Stimulated activated CD4-positive, alpha-beta T cell treated with anti-CD3 and anti-CD28 coated beads, Interleukin-1b, Interleukin-23, amount 100 ng/mL, for 4 hours (primary cell): Measurements from ENCODE around the gene DGKQ.
A peak's percentile ranks its signal among the peaks of the same experiment; 100 is the strongest.

Experiments used
- DNase-seq, 2 donors: peaks; one replicate each; pipeline ENCODE4 v3.0.0-alpha.2; 2020; ENCODE audit warnings: low read depth in 2 of 2

The DGKQ gene, protein sequence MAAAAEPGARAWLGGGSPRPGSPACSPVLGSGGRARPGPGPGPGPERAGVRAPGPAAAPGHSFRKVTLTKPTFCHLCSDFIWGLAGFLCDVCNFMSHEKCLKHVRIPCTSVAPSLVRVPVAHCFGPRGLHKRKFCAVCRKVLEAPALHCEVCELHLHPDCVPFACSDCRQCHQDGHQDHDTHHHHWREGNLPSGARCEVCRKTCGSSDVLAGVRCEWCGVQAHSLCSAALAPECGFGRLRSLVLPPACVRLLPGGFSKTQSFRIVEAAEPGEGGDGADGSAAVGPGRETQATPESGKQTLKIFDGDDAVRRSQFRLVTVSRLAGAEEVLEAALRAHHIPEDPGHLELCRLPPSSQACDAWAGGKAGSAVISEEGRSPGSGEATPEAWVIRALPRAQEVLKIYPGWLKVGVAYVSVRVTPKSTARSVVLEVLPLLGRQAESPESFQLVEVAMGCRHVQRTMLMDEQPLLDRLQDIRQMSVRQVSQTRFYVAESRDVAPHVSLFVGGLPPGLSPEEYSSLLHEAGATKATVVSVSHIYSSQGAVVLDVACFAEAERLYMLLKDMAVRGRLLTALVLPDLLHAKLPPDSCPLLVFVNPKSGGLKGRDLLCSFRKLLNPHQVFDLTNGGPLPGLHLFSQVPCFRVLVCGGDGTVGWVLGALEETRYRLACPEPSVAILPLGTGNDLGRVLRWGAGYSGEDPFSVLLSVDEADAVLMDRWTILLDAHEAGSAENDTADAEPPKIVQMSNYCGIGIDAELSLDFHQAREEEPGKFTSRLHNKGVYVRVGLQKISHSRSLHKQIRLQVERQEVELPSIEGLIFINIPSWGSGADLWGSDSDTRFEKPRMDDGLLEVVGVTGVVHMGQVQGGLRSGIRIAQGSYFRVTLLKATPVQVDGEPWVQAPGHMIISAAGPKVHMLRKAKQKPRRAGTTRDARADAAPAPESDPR

DNA sequence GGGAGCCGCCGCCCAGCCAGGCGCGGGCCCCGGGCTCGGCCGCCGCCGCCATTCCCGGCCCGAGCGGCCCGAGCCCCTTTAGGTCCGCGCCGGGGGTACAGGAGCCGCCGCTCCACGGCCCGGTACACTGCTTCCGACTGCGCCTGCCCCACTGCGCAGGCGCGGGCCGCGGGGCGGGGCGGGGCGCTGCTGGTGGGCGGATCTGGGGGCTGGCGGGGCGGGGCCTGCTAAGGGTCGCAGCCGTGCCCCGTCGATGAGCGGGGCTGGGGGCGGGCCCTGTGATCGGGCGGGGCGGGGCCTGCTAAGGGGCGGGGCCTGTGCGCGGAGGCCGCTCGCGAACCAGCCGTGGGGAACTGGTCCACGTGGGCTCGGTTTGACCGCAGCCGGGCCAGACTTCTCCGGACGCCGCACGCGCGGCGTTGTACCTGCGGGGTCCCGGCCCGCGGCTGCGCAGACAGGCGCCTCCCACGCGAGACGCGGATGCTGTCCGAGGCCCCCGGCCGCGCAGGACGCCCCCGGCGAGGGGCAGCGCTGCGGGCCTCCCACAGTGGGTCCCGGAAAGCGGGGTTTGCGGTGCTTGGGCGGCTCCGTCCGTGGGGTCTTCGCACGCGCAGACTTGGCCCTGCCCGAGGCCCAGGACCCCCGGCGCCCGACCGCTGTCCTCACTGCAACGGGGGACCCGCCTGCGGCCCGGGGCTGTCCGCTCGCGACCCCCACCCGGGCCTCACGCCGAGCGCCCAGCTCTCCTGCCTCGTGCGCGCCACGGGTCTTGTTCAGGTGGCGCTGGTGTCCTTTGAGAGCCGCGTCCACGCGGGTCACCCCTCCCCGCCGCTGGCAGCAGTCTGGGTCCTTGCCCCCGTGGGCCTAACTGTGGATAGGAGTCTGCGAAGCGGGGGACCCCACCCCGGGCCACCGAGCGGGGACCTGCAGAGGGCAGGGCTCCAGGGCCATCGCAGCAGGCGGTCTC, at the start of gene DGKQ:
DGKQ (minus strand) TSS at position 139 of the 967 bp plus-strand sequence; CDS start at position 52, 87 bp downstream.
- DNase-seq, result peak; percentile 89

DNA sequence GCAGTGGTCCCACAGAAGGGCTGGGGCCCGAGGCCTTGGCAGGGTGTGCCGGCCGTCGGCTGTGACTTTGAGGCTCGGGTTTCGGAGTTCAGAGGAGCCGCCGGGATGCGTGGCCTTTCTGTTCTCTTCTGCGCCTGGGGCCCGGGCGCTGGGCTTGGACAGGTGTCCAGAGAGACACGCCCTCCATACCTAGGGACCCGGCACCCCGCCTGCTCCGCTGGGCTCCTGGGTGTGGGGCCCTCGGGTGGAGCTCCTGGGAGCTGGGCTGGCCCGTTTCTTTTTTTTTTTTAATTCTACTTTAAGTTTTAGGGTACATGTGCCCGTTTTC, 49.3 kb upstream of the DGKQ start:
- no peak for DNase-seq

DNA sequence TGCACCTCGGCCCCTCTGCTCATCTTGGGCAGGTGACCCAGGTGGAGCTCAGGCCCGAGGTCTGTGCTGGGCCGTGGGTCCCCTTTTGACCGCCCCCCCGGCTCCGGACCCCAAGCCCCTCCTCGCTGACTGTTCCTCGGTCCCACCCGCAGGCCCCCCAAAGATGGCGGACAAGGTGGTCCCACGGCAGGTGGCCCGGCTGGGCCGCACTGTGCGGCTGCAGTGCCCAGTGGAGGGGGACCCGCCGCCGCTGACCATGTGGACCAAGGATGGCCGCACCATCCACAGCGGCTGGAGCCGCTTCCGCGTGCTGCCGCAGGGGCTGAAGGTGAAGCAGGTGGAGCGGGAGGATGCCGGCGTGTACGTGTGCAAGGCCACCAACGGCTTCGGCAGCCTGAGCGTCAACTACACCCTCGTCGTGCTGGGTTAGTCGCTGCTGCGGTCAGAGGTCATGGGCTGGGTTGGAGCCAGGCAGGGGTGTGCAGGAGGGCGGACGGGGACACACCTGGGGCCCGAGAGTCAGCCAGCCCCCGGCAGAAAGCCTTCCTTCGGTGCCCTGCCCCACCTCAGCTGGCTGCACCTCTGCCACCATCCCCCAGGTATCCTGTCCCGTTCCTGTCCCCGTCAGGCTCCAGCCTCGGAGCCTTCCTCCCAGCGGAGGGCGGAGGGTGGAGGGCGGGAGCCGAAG, 48.8 kb upstream of the DGKQ start:
- DNase-seq, result no peak

DNA sequence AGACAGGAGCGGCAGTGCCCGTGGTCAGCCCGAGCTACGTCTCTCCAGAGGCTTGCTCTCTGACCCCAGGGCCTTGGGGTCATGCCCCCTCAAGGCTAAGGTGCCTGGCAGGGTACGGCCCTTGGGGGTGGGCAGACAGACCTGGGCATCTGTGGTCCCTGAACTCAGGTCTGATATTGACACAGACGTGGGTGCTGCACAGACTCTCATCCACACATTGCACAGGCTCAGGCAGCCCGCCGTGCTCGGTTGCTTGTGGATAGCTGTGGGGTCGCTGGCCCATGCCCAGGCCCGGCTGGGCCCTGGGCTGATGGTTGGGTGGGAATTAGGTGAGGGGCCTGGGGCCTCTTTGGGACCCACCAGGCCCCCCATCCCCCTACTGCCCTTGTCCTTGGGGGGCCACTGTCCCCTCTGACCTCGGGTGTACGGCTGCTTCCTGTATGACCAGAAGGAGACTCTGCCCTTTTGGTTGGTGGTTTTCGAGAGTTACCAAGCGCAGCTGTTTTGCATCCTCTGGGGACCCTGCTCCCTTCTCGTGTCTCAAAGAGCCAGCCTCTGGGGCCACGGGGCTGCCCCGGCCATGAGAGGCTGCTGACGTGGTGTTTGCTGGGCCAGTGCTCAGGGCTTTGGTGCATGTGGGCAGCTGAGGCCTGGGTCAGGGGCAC, 48.1 kb upstream of the DGKQ start:
- DNase-seq, result no peak

DNA sequence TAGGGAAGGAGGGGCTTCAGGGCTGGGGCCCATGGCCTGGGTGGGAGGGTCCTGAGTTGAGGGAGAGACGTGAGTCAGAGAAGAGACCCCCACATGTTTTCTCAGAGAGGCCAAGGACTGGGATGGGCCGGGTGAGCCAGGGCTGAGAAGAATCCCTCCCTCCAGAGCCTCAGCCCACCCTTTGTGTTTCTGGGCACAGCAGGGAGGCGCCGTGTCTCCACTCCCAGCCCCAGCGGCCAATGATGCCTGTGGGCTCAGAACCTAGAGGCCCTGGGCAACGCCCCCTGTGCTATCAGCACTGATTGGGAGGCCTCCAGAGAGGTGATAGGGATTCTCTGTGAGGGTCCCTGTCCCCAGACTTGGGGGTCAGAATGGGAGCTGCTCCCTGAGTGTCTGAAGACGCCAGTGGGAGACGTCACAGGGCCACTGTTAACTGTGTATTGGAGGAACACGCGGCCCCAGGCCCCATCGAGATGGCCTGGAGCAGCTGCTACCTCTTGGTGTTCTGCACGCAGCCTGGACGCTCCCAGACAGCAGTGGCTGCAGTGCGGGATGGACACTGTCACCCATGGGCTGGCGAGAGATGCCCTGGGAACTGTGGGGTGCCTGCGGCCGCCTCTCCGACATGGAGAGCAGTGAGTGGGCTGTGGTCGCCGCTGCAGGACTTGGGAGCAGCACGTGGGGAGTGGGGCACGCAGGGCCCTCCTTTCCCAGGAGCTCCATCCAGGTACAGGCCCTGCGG, 46.5 kb upstream of the DGKQ start:
- DNase-seq, result no peak

DNA sequence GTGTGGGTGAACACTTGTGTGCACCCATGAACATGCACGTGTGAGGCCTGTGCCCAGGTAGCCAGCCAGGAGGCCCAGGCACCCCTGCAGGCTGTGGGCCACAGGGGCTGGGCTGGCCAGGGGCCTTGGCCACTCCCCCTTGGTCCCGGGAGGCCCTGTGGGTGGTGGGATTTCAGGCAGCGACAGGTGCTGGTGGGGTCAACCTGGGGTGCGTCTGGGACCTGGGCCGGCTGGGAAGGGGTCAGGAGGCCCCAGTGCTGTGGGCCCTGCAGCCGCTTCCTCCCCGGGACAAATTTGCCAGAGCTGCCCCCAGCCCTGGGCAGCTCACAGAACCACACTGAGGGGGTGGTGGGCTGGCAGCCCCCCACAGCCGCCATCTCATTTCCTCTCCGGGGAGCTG, 46.0 kb upstream of the DGKQ start:
- DNase-seq, result no peak

DNA sequence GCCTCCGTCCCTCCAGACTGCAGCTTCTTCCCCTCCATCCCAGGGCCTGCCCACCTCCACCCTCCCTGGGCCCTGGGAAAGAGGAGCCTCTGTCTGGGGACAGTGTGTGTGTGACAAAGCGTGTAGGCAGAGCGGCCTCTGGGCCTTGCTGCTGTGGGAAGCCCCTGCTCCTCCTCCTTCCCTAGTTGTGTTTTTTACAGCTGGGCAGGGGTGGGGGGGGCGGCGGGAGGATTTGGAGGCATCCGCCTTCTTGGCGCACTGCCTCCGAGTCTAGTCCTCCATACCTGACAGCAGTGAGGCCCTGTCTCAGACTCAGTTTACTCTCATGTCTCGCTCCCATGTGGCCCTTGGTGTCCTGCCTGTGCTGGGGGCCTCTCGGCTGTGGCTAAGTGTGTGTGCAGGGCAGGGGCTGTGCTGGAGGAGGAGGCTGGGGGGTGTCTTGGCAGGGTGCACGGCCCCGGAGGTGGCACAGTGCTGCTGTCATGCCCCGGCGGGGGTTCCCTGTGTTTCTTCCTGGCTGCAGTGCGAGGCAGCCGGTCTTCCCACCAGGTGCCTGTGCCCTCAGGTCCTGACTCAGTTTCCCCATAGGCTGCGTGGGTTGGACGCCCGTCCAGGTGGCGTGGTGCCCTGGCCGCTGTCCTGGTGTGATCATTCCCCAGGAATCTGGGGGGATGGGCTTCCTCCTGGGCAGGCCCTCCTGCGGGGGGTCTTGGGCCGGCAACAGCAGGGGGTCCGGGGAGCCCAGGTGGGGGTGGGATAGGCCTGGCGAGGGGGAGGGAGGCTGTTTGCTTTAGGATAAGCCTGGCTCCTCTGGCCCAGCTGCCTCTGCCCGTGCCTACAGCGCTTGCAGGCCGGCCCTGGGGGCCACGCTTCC, 45.0 kb upstream of the DGKQ start:
- DNase-seq, result no peak

DNA sequence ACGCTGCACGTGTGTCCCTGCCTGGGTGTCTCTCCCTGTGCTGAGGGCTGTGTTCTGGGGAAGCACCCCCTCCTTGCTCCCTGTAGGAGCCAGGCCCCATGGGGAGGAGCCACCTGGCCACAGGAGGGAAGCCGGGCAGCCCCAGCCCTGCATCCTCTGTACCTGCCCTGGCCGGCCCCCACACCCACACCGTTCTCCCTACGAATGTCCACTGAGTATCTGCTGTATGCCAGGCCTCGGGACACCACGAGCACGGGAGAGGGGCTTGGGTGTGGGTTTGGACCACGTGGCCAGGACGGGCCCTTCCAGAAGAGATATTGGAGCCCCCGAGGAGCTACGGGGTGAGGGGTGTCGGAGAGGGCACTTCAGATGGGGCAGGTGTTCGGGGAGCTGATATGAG, 44.3 kb upstream of the DGKQ start:
- DNase-seq, result no peak

DNA sequence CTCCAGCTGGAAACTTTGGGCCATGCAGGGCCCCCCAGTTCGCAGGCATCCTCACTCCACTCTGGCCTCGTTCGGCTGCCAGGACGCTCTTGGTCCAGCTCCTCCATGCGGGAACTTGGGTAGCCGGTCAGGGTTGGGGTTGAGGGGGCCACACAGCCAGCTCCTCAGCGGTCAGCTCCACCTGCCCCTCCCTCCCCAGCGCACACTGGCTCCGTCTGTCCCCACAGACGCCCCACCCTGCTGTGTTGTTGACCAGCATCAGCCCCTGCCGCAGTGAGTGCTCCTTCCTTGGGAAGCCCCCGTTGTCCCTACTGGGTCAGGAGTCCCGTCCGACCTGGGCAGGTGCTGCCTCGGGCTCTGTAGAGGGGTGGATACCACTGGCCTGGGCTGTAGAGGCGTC, 43.8 kb upstream of the DGKQ start:
- DNase-seq, result no peak

DNA sequence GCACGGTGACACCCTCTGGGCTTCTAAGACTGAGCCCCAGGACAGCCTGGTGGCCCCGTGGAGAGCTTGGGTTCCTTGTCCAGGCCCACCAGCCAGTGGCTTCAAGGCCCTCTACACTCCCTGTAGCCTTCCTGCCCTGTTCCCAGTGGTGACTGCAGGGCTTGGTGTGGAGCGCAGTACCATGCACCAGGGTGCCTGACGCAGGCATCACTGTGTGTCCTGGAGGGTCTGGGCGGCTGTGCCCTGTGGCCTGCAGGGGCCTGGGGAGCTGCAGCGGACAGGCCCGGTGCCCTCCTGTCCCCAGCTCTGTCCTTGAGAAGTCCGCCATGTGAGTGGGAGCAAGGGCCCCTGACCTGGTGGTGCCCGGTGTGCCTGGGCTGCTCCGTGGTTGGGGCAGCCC, 42.4 kb upstream of the DGKQ start:
- no peak for DNase-seq

DNA sequence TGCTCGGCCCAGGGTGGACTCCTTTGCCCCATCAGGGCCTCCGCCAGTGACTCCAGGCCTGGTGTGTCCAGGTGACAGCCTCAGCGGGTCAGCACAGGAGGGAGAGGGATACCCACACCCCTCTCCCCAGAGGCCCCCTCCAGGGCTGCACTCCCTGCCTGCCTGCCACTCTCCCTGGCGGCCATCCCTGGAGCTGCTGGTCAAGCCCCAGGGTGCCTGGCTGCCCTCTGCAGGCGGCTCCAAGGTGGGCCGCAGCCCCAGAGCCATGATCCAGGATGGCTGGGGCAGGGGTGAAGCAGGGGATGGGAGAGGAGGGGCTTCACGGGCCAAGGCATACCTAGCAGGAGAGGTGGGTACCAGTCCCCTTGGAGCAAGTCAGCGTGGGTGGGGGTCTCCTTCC, 41.8 kb upstream of the DGKQ start:
- DNase-seq, result no peak

DNA sequence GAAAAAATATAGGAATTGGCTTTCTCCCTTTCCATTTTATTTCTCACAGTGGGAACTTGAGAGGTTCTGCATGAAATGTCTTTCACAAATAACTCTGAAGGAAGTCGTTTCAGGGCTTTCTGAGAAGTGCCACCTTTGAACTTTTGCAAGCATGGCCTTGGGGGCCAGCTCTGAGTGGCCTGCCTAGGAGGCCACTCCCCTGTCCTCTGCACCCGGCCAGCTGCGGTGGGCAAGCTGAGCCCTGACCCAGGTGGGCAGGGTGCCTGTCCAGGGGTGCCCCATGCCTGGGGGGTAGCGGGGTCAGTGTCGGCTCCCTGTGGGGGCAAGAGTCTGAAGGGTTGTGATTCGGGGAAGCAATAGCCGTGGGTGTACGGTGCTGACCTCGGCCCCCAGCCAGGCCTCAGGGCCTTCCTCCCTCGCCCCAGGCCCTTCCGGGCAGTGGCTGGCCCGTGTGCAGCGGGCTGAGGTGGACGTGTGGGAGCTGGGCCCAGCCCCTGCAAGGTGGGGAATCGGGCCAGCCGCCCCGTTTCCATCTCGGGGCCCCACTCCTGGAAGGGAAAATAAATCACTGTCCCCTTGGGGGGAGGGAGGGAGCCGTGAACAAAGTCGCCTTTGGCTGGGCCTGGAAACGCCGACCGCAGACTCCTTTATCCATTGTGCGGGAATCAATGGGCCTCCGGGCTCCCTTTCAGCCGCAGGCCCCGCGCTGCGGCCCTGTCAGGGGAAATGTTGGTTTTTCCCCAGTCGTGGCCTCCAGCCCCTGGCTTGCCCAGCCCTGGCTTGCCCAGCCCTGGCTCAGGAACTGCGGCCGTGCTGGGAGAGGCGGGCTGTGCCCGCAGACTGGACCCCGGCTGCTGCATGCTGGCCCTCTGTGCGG, 41.2 kb upstream of the DGKQ start:
- DNase-seq, result no peak

DNA sequence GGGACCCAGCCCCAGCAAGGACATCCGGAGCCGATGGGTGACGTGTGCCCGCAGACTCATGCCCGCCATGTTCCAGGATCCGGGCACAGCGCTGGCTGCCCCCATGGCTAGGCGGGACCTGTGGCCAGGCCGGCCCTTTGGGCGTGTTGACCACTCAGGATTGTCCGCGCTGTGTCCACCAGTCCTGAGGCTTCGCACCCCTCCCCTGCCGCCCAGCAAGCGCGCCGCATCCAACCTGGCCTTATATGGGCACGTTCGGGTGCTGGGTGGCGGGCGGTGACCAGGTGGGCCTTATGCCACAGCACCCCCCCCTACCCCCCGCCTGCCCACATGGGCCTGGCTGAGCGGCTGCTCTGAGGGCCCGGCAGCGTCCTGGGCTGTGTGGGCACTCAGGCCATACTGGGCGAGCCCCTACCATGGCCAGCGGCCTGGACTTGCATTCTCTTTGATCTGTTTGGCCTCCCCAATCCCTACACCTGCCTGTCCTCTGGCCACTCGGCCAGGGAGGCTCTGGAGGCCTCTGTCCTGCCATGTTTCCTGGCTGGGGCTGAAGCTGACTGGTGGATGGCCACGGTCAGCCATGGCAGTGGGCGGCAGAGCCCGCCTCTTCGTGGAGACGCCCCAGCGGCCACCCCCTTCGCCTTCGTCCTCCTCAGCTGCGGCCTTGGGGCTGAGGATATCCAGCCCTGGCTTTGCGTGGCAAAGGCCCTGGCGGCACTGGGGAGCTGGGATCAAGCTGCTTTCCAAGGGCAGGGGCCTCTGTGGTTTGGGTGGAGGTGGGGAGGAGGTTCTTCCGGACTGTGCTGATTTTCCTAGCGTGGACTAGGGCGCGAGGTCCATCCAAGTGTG, 40.1 kb upstream of the DGKQ start:
- DNase-seq, result no peak

DNA sequence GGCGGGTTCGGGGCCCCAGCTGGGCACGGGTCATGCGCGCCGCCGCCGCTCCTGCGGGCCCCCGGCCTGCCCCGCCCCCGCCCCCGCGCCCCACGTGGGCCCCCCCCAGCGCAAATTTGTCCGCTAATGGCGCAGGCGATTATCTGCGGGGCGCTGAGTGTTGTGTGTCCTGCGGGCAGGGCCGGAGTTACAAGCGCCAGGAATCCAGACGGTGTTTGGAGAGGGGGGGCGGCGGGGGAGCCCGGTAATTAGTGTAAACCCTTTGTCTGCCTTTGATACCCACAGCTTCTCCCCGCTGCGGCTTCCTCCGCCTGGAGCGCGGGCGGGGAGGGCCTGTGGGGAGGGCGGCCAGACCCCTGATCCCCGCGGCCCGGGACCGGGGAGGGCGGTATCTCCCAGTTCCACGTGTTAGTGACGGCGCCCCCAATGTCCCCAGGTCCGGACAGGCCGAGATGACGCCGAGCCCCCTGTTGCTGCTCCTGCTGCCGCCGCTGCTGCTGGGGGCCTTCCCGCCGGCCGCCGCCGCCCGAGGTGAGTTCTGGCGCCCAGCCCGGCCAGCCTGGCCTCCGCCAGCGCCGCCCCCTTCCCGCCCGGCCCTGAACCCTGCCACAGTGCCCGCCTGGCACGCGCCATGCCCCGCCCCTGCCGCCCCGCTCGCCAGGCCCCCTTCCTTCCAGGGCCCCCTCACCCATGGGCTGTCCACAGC, 38.8 kb upstream of the DGKQ start:
- no peak for DNase-seq

DNA sequence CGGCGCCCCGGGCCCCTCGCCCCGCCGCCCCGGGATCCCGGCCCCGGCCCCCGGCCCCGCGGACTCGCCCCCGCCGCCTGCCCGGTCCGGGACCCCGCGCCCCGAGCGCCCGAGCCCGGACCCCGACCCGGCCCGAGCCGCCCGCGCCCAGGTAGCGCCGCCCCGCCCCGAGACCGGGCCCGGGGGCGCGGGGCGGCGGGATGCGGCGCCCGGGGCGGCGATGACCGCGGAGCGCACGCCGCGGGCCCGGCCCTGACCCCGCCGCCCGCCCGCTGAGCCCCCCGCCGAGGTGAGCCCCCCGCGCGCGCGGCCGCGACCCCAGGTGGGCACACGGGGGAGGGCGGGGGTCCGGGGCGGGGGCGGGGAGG, 38.3 kb upstream of the DGKQ start:
- no peak for DNase-seq

DNA sequence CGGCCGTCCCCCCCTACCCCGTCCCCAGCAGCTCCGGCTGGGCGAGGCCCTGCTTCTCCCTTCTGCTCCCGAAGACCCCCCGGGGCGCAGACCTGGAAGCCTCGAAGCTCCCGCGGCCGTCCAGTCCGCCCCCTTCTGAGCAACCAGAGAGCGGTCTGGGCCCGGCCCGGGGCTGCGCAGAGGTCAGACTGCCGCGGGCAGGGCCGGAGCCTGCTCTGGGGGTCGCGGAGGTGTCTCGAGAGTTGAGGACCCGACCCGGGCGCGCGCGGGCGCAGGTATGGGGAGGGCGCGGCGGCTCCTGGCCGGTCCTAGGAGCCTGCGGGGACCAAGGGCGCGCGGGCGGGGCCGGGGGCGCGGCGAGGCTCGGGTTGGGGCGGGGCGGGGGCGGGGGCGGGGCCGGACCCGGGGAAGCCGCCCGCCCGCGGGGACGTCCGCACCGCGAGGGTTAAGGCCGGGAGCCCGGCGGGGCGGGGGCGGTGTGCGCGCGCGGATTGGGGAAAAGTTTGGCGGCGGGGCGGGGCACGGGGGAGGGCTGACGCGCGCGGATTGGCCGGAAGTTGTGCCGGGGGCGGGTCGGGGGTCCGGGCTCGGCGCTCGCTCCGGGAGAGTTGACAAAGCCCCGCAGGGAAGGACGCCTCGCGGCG, 37.8 kb upstream of the DGKQ start, which contains the start of gene FGFRL1:
FGFRL1 (plus strand) TSS at position 605 of the 644 bp plus-strand sequence. CDS start 860 bp downstream, outside the sequence.
- DNase-seq, result peak; percentile 91 to 96
